HCT116 (cell line): ENCODE results near the gene GREM2. TPM values are rescaled to one million over a fixed set of nuclear protein-coding genes. Genes with fewer than 3 reads are reported as not detected.

Source experiments
- ATAC-seq: fragments of 200-7000 bp; cut with Tn5 transposase; 2 replicates; pipeline ENCODE4 v1.9.1; 2020; ENCODE audit warnings: mild to moderate bottlenecking, moderate library complexity
- BruUV-seq: library from RNA; stranded (reverse); fragments of 400-500 nt; replicated peaks from 2 replicates; lab custom pipeline; 2021; lab: Mats Ljungman, UMichigan
- CTCF ChIA-PET: fragments of 300-600 bp; sonication (Branson Sonifier 250); formaldehyde crosslinking; loops from one replicate; lab custom pipeline; 2021; ENCODE audit warnings: antibody characterized with exemption; lab: Charles Lee
- POLR2A ChIA-PET: fragments of 300-600, 350-600 bp; sonication (Branson Sonifier 250); formaldehyde crosslinking; loops from one replicate; lab custom pipeline; 2021; ENCODE audit warnings: antibody characterized with exemption; lab: Charles Lee
- RAD21 ChIA-PET, 2 experiments: fragments of 300-600 bp; sonication (Branson Sonifier 250); formaldehyde crosslinking; loops; one replicate each; lab custom pipeline; 2023; ENCODE audit warnings: low total read pairs in 2 of 2; ENCODE audit not compliant: uncharacterized antibody in 2 of 2, unreplicated experiment in 2 of 2, low non-redundant PET in 1 of 2; lab: Charles Lee
- DNase-seq: peaks from one replicate; pipeline ENCODE4 v3.0.0-alpha.2; 2010; ENCODE audit warnings: low read depth, low spot score
- H2AFZ ChIP-seq: fragments of 200-600 bp; shearing (Covaris generic), sonication (generic); 2 replicates; pipeline ENCODE4 v1.6.1; 2017; ENCODE audit warnings: low read depth, mixed run types, mixed read lengths, antibody characterized with exemption, low read length; ENCODE audit not compliant: poor library complexity, severe bottlenecking
- H3K27ac ChIP-seq: 2 replicates; pipeline ENCODE4 v1.5.1; 2012; ENCODE audit warnings: low read depth, low read length
- H3K27me3 ChIP-seq: fragments of 200-600 bp; sonication (generic); 2 replicates; pipeline ENCODE4 v1.6.1; 2016; ENCODE audit warnings: mixed run types, low read length, mixed read lengths; ENCODE audit not compliant: insufficient read depth
- H3K36me3 ChIP-seq, 2 experiments: fragments of 200-500 bp in 1 of 2; fragments of 200-600 bp in 1 of 2; sonication (Bioruptor generic) in 1 of 2; sonication (generic) in 1 of 2; 2 replicates each; pipeline versions ENCODE4 v1.5.1 to v1.6.1; 2014 to 2016; ENCODE audit warnings: low read length in 2 of 2, inconsistent platforms in 1 of 2, mixed read lengths in 1 of 2, mixed run types in 1 of 2; ENCODE audit not compliant: insufficient read depth in 2 of 2, control insufficient read depth in 1 of 2
- H3K4me1 ChIP-seq, 2 experiments: fragments of 200-600 bp in 1 of 2; sonication (generic) in 1 of 2; 2 replicates each; pipeline versions ENCODE4 v1.5.1 to v1.6.1; 2012 to 2017; ENCODE audit warnings: low read length in 2 of 2, inconsistent platforms in 1 of 2, mild to moderate bottlenecking in 1 of 2, mixed read lengths in 1 of 2, mixed run types in 1 of 2, moderate library complexity in 1 of 2; ENCODE audit not compliant: insufficient read depth in 2 of 2, control insufficient read depth in 1 of 2
- H3K4me2 ChIP-seq: fragments of 200-600 bp; sonication (generic); 2 replicates; pipeline ENCODE4 v1.6.1; 2017; ENCODE audit warnings: mixed run types, low read length, mixed read lengths
- H3K4me3 ChIP-seq, 2 experiments: fragments of 200-600 bp in 1 of 2; sonication (generic) in 1 of 2; replicated peaks in 1 of 2; 2 replicates each; pipeline ENCODE4 v1.5.1; 2011 to 2016; ENCODE audit warnings: low read length in 2 of 2, control low read depth in 1 of 2, low read depth in 1 of 2, mild to moderate bottlenecking in 1 of 2, mixed read lengths in 1 of 2, mixed run types in 1 of 2
- H3K79me2 ChIP-seq: fragments of 200-600 bp; sonication (generic); 2 replicates; pipeline ENCODE4 v1.6.1; 2017; ENCODE audit warnings: mild to moderate bottlenecking, mixed run types, low read length, moderate library complexity, mixed read lengths; ENCODE audit not compliant: insufficient read depth
- H3K9ac ChIP-seq: fragments of 200-600 bp; sonication (generic); 2 replicates; pipeline ENCODE4 v1.6.1; 2016; ENCODE audit warnings: low read length, mixed read lengths
- H3K9me2 ChIP-seq: fragments of 200-600 bp; sonication (generic), shearing (Covaris generic); 2 replicates; pipeline ENCODE4 v1.6.1; 2017; ENCODE audit warnings: mixed run types, mild to moderate bottlenecking, moderate library complexity; ENCODE audit not compliant: insufficient read depth
- H3K9me3 ChIP-seq, 2 experiments: fragments of 200-500 bp in 1 of 2; fragments of 200-600 bp in 1 of 2; sonication (Bioruptor generic) in 1 of 2; sonication (generic) in 1 of 2; 2 replicates each; pipeline ENCODE4 v1.6.1; 2014 to 2017; ENCODE audit warnings: low read length in 2 of 2, mixed read lengths in 2 of 2, inconsistent platforms in 1 of 2, low read depth in 1 of 2, mild to moderate bottlenecking in 1 of 2, mixed run types in 1 of 2, moderate library complexity in 1 of 2; ENCODE audit not compliant: control insufficient read depth in 1 of 2, insufficient read depth in 1 of 2
- H4K20me1 ChIP-seq: fragments of 200-600 bp; sonication (generic), shearing (Covaris generic); 2 replicates; pipeline ENCODE4 v1.6.1; 2017; ENCODE audit warnings: mixed run types, mild to moderate bottlenecking, moderate library complexity; ENCODE audit not compliant: insufficient read depth
- EZH2phosphoT487 ChIP-seq: fragments of 200-600 bp; IDR thresholded peaks from 2 replicates; pipeline ENCODE4 v1.6.1; 2018; ENCODE audit warnings: antibody characterized with exemption, borderline replicate concordance
- FOSL1 ChIP-seq: IDR thresholded peaks from 2 replicates; pipeline ENCODE4 v1.6.1; 2012; ENCODE audit warnings: low read depth
- JUND ChIP-seq: IDR thresholded peaks from 2 replicates; pipeline ENCODE4 v1.6.1; 2012
- POLR2A ChIP-seq: IDR thresholded peaks from 2 replicates; pipeline ENCODE4 v1.7.0; 2011; ENCODE audit warnings: borderline replicate concordance; ENCODE audit not compliant: insufficient read depth, insufficient read length; ENCODE audit errors: extremely low read depth
- POLR2AphosphoS5 ChIP-seq: IDR thresholded peaks from 2 replicates; pipeline ENCODE4 v1.6.1; 2011; ENCODE audit warnings: mild to moderate bottlenecking, low read depth, low read length, moderate library complexity
- SIN3A ChIP-seq: IDR thresholded peaks from 2 replicates; pipeline ENCODE4 v1.6.1; 2012; ENCODE audit warnings: low read depth
- SP1 ChIP-seq: IDR thresholded peaks from 2 replicates; pipeline ENCODE4 v1.6.1; 2012; ENCODE audit warnings: low read depth
- SRF ChIP-seq: IDR thresholded peaks from 2 replicates; pipeline ENCODE4 v1.6.1; 2012; ENCODE audit warnings: low read depth
- TCF7L2 ChIP-seq: IDR thresholded peaks from 2 replicates; pipeline ENCODE4 v1.7.0; 2011; ENCODE audit warnings: borderline replicate concordance, inconsistent platforms; ENCODE audit not compliant: insufficient read depth, insufficient read length; ENCODE audit errors: extremely low read depth
- intact Hi-C: fragments of 100-400 bp; cut with micrococcal nuclease; formaldehyde crosslinking; loops from 2 replicates; pipeline ENCODE4 v1.10.0; 2022
- total RNA-seq: library from RNA; stranded (reverse); gene quantifications from one replicate; pipeline ENCODE4 v1.2.1, GENCODE V29; 2021; ENCODE audit not compliant: unreplicated experiment
- TF ChIP-seq, protein P1 (sequence below): IDR thresholded peaks from 2 replicates; pipeline ENCODE4 v1.6.1; 2012; ENCODE audit warnings: low read depth
- TF ChIP-seq, protein P2 (sequence below): IDR thresholded peaks from 2 replicates; pipeline ENCODE4 v1.6.1; 2012

Gene GREM2
- total RNA-seq, 1 experiment from 2014 or later: not detected

- Histone ChIP-seq H3K79me2 (no peaks in the 10 kb centered on the region), H2AFZ (no peak overlapping the region), H3K27me3 (no peaks in the 10 kb centered on the region), H3K4me2 (no peak overlapping the region), H3K9ac (no peak overlapping the region), H3K36me3 (no peaks in the 10 kb centered on the region), H3K9me2 (no peaks in the 10 kb centered on the region), H3K9me3 (peaks cover 9 to 13% of the 10 kb centered on the region in 2 experiments; a peak in 2 of 4 replicates), H4K20me1 (no peaks in the 10 kb centered on the region), H3K4me3 (no peak overlapping the region), H3K4me1 (no peaks in the 10 kb centered on the region), H3K27ac (no peak overlapping the region)
- RAD21 ChIA-PET: no interaction called here
- DNase-seq (no peak), ATAC-seq (no peak)
- intact Hi-C loops: no loop called here
- CTCF ChIA-PET: no interaction called here
- POLR2A ChIA-PET: no interaction called here
- TF ChIP-seq TCF7L2 (no peak), POLR2A (no peak), SIN3A (no peak), FOSL1 (no peak), JUND (no peak), EZH2phosphoT487 (no peak), SRF (no peak), POLR2AphosphoS5 (no peak), SP1 (no peak)
- TF ChIP-seq, protein P1, sequence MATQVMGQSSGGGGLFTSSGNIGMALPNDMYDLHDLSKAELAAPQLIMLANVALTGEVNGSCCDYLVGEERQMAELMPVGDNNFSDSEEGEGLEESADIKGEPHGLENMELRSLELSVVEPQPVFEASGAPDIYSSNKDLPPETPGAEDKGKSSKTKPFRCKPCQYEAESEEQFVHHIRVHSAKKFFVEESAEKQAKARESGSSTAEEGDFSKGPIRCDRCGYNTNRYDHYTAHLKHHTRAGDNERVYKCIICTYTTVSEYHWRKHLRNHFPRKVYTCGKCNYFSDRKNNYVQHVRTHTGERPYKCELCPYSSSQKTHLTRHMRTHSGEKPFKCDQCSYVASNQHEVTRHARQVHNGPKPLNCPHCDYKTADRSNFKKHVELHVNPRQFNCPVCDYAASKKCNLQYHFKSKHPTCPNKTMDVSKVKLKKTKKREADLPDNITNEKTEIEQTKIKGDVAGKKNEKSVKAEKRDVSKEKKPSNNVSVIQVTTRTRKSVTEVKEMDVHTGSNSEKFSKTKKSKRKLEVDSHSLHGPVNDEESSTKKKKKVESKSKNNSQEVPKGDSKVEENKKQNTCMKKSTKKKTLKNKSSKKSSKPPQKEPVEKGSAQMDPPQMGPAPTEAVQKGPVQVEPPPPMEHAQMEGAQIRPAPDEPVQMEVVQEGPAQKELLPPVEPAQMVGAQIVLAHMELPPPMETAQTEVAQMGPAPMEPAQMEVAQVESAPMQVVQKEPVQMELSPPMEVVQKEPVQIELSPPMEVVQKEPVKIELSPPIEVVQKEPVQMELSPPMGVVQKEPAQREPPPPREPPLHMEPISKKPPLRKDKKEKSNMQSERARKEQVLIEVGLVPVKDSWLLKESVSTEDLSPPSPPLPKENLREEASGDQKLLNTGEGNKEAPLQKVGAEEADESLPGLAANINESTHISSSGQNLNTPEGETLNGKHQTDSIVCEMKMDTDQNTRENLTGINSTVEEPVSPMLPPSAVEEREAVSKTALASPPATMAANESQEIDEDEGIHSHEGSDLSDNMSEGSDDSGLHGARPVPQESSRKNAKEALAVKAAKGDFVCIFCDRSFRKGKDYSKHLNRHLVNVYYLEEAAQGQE: no peak
- TF ChIP-seq, protein P2, sequence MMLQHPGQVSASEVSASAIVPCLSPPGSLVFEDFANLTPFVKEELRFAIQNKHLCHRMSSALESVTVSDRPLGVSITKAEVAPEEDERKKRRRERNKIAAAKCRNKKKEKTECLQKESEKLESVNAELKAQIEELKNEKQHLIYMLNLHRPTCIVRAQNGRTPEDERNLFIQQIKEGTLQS: no peak
- no TSS peak for BruUV-seq
Measured at GRCh38 chr1:240528591-240528990, 83.4 kb downstream of the GREM2 start.
